Loucy (cell line): ENCODE data around the gene CAMK1D.

Experiments
- CTCF ChIP-seq: fragments of 200-600 bp; sonication (generic); conservative IDR thresholded peaks from 2 replicates; pipeline ENCODE4 v1.5.1; 2014; ENCODE audit warnings: mild to moderate bottlenecking, antibody characterized with exemption, low read length
- EZH2phosphoT487 ChIP-seq: fragments of 200-600 bp; IDR thresholded peaks from 2 replicates; pipeline ENCODE4 v1.6.1; 2018; ENCODE audit warnings: antibody characterized with exemption, mild to moderate bottlenecking, moderate library complexity, borderline replicate concordance

GRCh38 chr10:12833451-12833850 lies 484.1 kb downstream of the CAMK1D start:
- TF ChIP-seq CTCF (no peak), EZH2phosphoT487 (no peak)
